MM.1S (cell line): ENCODE results near the gene USP47.
A peak's percentile ranks its signal among the peaks of the same experiment; 100 is the strongest.

Experiments
- DNase-seq: peaks from one replicate; pipeline ENCODE4 v3.0.0-alpha.2; 2015
- H2AFZ ChIP-seq: fragments of 300-600 bp; sonication (generic); 2 replicates; pipeline ENCODE4 v1.6.0; 2016; ENCODE audit warnings: antibody characterized with exemption, low read length
- H3F3A ChIP-seq: fragments of 300-600 bp; sonication (generic); 2 replicates; pipeline ENCODE4 v1.6.1; 2016; ENCODE audit warnings: mild to moderate bottlenecking, antibody characterized with exemption, low read length, moderate library complexity, mixed read lengths; ENCODE audit not compliant: insufficient read depth
- H3K27ac ChIP-seq: fragments of 300-600 bp; sonication (generic); 2 replicates; pipeline ENCODE4 v1.5.1; 2016; ENCODE audit warnings: mild to moderate bottlenecking, low read length
- H3K27me3 ChIP-seq: fragments of 300-600 bp; sonication (generic); replicated peaks from 2 replicates; pipeline ENCODE4 v1.6.0; 2016; ENCODE audit warnings: low read length; ENCODE audit not compliant: insufficient read depth
- H3K36me3 ChIP-seq: fragments of 300-600 bp; sonication (generic); replicated peaks from 2 replicates; pipeline ENCODE4 v1.6.1; 2016; ENCODE audit warnings: mild to moderate bottlenecking, low read length, mixed read lengths; ENCODE audit not compliant: insufficient read depth
- H3K4me1 ChIP-seq: fragments of 300-600 bp; sonication (generic); 2 replicates; pipeline ENCODE4 v1.6.1; 2016; ENCODE audit warnings: low read length, mixed read lengths
- H3K4me2 ChIP-seq: fragments of 300-600 bp; sonication (generic); 2 replicates; pipeline ENCODE4 v1.6.0; 2016; ENCODE audit warnings: low read depth, low read length
- H3K4me3 ChIP-seq: fragments of 300-600 bp; sonication (generic); 2 replicates; pipeline ENCODE4 v1.5.1; 2016; ENCODE audit warnings: low read length, mixed read lengths
- H3K79me2 ChIP-seq: fragments of 300-600 bp; sonication (generic); 2 replicates; pipeline ENCODE4 v1.6.1; 2016; ENCODE audit warnings: mixed run types, low read length, mixed read lengths
- H3K9ac ChIP-seq: fragments of 300-600 bp; sonication (generic); 2 replicates; pipeline ENCODE4 v1.6.1; 2016; ENCODE audit warnings: low read length, mixed read lengths
- H3K9me2 ChIP-seq: fragments of 300-600 bp; sonication (generic); replicated peaks from 2 replicates; pipeline ENCODE4 v1.6.1; 2016; ENCODE audit warnings: mild to moderate bottlenecking, low read length, mixed read lengths; ENCODE audit not compliant: insufficient read depth
- H3K9me3 ChIP-seq: fragments of 300-600 bp; sonication (generic); replicated peaks from 2 replicates; pipeline ENCODE4 v1.6.1; 2016; ENCODE audit warnings: mild to moderate bottlenecking, low read length, mixed read lengths; ENCODE audit not compliant: insufficient read depth
- H4K20me1 ChIP-seq: fragments of 300-600 bp; sonication (generic); 2 replicates; pipeline ENCODE4 v1.6.1; 2016; ENCODE audit warnings: mild to moderate bottlenecking, low read length, moderate library complexity, mixed read lengths; ENCODE audit not compliant: insufficient read depth
- EZH2 ChIP-seq: fragments of 300-600 bp; sonication (generic); optimal IDR thresholded peaks from 2 replicates; pipeline ENCODE3; 2017; ENCODE audit warnings: low read depth, mild to moderate bottlenecking, antibody characterized with exemption, low read length, mixed read lengths
- EZH2phosphoT487 ChIP-seq: fragments of 300-600 bp; sonication (generic); IDR thresholded peaks from 2 replicates; pipeline ENCODE4 v1.6.1; 2018; ENCODE audit warnings: antibody characterized with exemption, low read length
- TF ChIP-seq, protein P1 (sequence below): fragments of 300-600 bp; sonication (generic); IDR thresholded peaks from 2 replicates; pipeline ENCODE4 v1.5.1; 2016; ENCODE audit warnings: antibody characterized with exemption, low read length, mixed read lengths

The USP47 gene

GRCh38 chr11:11810764-11811726, 30.7 kb upstream of the USP47 start:
- Histone ChIP-seq H3K4me3 (no peak overlapping the region), H3K79me2 (no peaks in the 10 kb centered on the region), H3K9me2 (no peaks in the 10 kb centered on the region), H3K27ac (no peak overlapping the region), H3K27me3 (no peaks in the 10 kb centered on the region), H3K9me3 (no peaks in the 10 kb centered on the region), H2AFZ (no peak overlapping the region), H3K4me2 (no peak overlapping the region), H3F3A (no peaks in the 10 kb centered on the region), H3K4me1 (peaks cover 4% of the 10 kb centered on the region; the same call in 1 of the 2 replicates), H3K36me3 (no peaks in the 10 kb centered on the region), H3K9ac (no peak overlapping the region), H4K20me1 (no peaks in the 10 kb centered on the region)
- no peak for TF ChIP-seq EZH2
- TF ChIP-seq EZH2phosphoT487: no peak
- TF ChIP-seq, protein P1, sequence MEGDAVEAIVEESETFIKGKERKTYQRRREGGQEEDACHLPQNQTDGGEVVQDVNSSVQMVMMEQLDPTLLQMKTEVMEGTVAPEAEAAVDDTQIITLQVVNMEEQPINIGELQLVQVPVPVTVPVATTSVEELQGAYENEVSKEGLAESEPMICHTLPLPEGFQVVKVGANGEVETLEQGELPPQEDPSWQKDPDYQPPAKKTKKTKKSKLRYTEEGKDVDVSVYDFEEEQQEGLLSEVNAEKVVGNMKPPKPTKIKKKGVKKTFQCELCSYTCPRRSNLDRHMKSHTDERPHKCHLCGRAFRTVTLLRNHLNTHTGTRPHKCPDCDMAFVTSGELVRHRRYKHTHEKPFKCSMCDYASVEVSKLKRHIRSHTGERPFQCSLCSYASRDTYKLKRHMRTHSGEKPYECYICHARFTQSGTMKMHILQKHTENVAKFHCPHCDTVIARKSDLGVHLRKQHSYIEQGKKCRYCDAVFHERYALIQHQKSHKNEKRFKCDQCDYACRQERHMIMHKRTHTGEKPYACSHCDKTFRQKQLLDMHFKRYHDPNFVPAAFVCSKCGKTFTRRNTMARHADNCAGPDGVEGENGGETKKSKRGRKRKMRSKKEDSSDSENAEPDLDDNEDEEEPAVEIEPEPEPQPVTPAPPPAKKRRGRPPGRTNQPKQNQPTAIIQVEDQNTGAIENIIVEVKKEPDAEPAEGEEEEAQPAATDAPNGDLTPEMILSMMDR: no peak
- no peak for DNase-seq

DNA sequence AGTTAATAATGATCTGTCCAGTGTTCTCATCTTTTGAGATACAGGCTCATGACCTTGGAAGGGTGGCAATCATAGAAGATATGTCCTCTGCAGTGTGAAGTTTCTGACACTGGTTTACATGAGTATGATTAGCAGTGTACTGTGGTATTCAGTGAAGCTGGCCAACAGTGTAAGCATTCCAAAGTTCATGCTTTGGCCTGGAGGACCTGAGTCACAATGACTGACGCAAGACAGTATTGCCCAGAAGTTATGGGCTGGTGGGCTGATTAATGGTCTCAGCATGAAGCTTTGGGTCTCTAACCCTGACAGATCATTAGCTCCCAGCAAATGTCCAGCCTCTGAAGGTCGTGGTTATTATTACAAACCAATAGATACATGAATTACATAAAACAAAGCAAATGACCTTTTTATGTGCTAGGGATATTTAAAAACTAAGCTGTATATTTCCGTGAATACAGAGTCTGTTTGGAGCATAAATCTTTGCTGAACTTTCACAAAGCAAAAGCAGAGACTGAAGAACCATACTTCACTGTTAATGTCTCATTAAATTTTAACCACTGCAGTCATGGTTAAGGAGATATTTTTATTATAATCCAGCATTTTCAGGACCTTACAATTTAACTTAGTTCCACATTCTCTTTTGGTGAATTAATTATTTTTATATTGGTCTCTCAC, 28.3 kb upstream of the USP47 start:
- TF ChIP-seq, protein P1: no peak
- TF ChIP-seq EZH2phosphoT487 (no peak), EZH2 (no peak)
- Histone ChIP-seq H2AFZ (no peak overlapping the region), H3K4me2 (no peak overlapping the region), H3K4me1 (peaks cover 4% of the 10 kb centered on the region; the same call in 1 of the 2 replicates), H3K27me3 (no peaks in the 10 kb centered on the region), H3K9me2 (no peaks in the 10 kb centered on the region), H3K9ac (no peak overlapping the region), H3K79me2 (no peaks in the 10 kb centered on the region), H3K4me3 (no peak overlapping the region), H3K36me3 (no peaks in the 10 kb centered on the region), H3K27ac (no peak overlapping the region), H3K9me3 (no peaks in the 10 kb centered on the region), H4K20me1 (no peaks in the 10 kb centered on the region), H3F3A (no peaks in the 10 kb centered on the region)
- no peak for DNase-seq

DNA sequence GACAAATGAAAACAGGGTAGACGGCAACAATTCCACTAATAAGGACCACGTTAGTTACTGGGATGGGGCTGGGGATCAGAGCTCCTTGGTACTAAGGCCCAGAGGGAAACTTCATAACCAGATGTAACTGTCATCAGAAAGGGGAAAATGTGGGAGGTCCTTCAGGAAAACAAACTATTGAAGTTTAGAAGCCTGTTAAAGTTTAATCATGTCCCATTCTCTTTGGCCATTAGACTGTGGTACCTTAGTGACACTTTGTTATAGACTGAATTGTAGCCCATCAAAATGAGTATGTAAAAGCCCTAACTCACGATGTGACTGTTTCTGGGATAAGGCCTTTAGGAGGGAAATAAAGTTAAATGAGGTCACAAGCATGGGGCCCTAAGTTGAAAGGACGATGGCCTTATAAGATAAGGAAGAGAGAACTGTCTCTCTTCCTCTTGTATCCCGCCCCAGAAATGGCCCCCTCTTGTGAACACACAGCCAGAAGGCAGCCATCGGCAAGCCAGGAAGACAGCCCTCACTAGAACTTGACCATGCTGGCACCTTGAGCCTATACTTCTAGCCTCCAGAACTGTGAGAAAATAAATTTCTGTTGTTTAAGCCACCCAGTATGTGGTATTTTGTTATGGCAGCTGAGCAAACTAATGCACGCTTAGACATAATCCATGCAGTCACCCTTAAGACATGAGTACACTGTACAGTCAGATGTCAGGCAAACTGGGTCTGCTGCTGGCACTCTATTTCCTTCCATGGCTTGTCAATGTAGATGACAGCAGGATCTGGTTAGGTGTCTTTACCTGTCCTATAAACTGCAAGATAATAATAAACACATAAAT, 26.9 kb upstream of the USP47 start:
- H2AFZ ChIP-seq: peak overlapping the region; percentile 11

More for the DNA sequence above, 26.9 kb upstream of the USP47 start:
- H3K9me2 ChIP-seq: no peaks in the 10 kb centered on the region
- H3K27ac ChIP-seq: no peak overlapping the region
- H3K79me2 ChIP-seq: no peaks in the 10 kb centered on the region
- TF ChIP-seq EZH2 (no peak), EZH2phosphoT487 (no peak)
- TF ChIP-seq, protein P1: no peak
- H3K9me3 ChIP-seq: no peaks in the 10 kb centered on the region
- no peaks in the 10 kb centered on the region for H3F3A ChIP-seq
- H3K36me3 ChIP-seq: no peaks in the 10 kb centered on the region
- no peaks in the 10 kb centered on the region for H4K20me1 ChIP-seq
- H3K9ac ChIP-seq: no peak overlapping the region
- no peak overlapping the region for H3K4me3 ChIP-seq
- DNase-seq: no peak
- no peak overlapping the region; the same call in 1 of the 2 replicates for H3K4me2 ChIP-seq
- no peaks in the 10 kb centered on the region for H3K27me3 ChIP-seq
- H3K4me1 ChIP-seq: peaks cover 4% of the 10 kb centered on the region; the same call in 1 of the 2 replicates
